ENCODE data around the gene CCDC40.

Gene CCDC40

DNA sequence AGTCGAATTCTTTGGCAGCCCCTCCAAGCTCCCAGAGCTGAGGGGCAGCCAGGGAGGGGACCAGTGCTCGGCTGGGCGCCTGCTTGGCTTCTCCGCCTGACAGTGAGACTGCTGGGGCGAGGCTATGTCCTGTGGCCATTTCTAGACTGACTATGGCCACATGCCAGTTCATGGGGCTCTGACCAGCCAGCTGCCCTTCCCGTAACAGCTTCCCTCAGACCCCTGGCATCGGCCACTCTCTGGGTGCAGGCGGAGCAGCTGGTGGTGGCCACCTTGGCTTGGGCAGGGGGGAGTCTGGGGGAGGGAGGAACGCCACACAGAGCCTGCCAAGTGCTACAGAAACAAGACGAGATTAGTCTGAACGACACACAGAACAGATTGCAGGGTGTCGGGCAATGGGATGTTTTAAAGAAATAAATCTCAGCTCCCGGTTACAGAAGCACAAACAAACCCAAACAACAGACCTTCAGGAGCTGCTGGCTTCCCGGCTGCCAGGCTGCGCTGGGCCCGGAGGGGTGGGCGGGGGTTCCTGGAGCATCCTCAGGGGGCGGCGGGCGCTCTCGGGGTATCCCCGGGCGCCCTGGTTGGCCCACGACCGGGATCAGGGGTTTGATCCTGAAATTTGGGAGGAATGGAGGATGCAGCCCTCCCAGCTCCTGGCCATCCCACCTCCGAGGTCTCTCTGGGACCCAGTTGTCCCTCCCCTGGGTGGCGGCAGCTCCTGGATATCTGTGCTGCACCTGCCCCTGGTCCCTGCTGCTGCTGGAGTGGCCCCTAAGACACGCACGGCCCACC is 35.3 kb upstream of the CCDC40 start:
- DNase-seq (ENCODE audit: low spot score): no peak

DNA sequence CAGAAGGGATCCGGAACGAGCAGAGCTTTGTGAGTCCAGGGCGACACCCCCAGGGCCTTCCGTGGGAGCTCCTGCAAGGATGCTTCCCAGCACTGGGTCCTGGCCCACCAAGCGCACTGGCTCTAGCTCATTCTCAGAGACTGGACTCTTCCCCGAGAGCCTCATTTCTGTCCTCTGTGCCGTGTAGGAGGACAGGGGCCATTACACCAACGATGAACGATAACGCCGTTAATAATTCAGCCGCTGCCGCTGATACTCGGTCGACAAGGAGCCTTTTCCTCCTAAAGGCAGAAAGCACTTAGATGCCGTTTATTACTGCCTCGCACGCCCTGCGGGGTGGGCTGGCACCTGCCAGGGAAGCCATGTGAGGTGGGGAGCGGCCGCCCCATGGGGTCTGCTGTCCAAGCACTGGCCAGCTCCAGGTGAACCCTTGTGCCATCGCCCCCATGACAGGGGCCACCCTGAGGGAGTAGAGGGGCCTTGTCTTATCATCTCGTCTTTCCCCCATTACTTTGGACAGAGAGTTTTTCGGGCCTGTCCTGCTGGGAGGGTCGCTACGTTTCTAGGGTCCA is 34.3 kb upstream of the CCDC40 start:
- DNase-seq (ENCODE audit: low spot score): no peak

DNA sequence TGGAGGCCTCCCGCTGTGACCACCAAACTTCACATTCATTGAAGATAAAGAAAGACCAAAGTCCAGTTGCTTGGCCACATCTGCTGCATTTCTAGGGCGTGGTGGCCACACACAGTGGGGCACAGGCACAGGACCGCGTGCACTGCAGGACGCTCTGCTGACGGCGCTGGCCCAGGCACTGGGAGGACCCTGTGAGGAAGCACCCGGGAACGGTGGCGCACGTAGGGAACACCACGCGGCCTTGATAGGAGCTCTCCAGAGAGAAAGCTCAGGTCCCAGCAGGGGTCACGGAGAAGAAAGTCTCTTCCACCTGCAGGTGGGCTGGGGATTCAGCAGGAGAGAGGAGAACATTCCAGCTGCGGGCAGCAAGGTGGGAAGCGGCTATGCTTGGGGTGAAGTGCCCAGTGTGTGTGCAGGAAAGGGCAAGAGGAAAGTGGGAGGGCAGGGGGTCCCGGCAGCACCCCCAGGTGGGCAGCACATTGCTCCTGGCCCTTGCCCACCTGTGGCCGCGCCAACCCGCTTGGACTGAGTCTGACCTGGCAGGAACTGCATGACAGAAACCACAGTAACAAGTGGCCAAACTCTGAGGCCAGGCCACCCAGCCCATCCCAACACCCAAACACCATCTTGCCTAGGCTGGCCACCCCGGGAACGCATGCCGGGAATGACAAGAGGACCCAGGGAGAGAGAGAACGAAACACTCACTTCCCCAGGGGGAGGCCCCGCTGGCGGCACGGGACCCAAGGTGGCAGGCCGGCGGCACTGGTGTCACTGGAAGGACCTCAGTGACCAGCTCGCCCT is 33.6 kb upstream of the CCDC40 start:
- no peak for DNase-seq (ENCODE audit: low spot score)

DNA sequence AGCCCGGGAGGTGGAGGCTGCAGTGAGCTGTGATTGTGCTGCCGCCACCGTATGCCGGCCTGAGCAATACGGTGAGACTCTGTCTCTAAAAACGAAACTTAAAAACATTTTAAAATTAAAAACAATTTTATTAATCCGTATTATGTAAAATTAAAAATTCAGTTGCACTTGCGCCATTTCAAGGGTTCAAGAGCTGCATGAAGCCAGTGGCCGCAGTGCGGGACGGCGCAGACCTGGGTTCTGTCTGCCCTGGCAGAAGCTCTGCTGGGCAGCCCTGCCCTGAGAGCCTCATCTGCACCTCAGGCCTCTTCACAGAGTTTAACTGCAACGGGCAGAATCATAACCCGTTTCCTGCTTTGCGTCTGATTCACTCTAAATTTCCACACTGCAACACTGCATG is 32.5 kb upstream of the CCDC40 start:
- no peak for DNase-seq (ENCODE audit: low spot score)

DNA sequence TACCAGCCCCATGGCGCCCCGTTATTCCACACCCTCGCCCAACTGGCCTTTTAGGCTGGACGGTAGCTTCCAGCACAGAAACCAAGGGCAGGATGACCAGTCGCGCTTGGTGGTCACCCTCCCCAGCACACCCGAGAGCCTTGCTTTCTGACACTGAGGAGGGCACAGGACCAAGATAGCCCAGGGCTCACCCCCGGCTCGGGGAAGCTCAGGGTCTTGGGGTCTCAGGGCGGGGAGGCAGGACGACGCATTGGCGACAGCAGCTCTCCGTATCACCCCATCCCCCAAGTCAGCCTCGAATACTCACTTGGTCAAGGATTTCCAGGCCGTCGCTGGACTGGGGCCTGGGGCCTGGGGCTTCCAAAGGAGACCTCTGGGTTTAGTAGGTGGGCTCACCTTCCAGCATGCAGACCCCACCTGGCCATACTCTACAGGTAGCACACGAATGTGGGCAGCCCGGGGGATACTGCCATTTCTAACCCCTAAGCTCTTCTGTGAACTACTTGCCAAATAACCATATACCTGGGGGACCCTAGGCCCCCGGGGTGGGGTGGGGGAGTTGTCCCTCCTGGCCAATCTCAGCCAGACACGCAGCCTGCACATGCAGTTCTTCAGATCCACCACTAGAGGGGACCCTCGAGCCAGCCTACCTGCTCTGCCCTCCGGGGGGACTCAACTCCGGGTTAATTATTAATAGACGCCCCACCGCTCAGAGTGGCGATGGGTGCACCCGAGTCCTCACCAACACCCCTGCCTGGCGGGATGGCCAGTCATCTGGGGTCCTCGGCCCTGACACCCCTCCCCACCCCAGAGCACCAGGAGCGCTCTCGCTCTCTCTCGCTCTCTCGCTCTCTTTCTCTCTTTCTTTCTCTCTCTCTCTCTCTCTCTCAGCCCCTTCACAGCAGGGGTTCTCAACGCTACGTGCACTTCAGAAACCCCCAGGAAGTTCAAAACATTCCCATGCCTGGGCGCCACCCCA is 30.8 kb upstream of the CCDC40 start:
- peak; percentile 90 for DNase-seq (ENCODE audit: low spot score)

DNA sequence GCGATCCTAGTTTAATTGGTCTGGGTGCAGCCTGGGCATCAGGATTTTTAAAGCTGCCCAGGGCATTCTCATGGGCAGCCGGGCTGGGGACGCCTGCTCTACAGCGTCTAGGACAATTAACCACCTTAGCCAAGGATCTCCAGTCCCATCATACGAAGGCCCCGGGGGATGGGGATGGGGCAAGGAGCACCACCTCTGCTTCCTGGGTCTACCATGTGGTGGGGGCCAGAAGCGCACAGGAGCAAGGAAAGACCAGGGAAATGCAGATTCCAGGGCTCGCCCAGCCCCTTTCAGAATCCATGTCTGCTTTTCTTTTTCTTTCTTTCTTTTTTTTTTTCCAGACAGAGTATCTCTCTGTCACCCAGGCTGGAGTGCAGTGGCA is 30.1 kb upstream of the CCDC40 start:
- no peak for DNase-seq (ENCODE audit: low spot score)

DNA sequence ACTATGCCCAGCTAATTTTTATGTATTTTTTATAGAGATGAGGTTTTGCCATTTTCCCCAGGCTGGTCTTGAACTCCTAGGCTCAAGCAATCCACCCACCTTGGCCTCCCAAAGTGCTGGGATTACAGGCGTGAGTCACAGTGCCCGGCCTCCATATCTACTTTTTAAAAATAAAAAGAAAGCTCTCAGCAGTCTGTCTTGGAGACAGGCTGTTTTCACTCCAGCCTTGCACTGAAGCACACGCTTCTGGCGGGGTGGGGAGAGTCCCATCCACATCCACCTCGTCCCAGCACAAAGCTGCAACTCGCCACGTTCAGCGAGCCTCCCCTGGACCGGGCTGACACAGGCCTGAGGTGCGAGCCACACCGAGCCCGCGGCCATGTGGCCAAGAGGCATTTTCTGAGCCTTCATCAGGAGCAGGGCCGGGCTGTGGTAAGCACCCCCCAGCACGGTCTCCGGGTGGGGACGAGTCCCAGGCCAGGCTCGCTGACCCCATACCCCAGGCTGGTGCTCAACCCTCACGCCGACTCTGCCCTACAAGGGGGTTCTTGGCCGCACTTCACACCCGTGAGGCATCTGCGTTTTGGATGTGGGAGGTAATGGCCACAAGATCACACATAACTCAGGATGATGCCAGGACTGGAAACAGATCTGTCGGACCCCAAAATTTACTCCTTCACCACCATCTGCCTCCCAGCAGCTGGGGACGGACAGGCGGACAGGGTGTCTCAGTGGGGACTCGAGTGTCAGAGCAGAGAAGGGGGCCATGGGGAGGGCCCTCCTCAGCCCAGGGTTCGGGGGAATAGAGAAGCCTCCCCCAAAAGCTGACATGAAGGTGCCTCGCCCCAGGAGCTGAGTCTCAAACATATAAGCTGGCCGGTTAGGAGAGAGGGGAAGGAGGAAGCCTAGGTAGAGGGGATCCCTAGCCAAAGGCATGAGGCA is 29.4 kb upstream of the CCDC40 start:
- no peak for DNase-seq (ENCODE audit: low spot score)

DNA sequence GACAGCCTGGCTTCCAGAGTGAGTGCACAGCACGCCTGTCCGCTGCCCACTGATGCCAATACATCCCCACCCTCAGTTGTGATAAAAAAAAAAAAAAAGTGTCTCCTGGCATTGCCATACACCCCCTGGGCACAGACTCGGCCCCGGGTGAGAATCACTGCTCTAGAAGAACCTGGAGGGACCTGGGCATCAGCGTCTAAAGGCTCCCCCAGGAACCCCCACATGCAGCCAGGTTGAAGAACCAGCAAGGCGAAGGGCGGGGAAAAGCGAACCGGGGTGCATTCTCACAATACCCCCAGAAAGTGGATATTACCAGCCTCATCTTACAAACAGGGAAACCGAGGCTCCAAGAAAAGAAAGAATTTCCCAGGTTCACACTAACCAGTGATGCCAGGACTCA is 28.5 kb upstream of the CCDC40 start:
- DNase-seq (ENCODE audit: low spot score): no peak

DNA sequence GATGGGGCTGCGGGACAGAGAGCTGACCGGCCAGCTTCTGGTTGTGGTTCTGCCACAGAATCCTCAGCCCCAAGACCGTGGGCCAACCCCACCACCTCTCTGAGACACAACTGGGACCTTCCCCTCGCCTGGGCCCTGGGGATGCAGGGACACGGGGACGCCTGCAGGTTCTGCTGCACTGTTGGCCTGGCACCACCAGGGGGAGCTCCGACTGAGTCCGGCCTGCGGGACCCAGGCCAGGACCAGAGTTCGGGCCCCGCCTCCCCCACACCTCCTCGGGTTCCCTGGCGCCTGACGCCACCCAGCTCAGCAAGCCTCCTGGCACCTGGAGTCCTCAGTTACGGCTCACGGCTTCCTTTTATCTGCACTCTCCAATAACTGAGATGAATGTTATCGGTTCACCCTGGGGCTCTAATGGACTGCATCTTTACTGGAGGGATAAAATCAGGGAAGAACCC is 28.0 kb upstream of the CCDC40 start:
- DNase-seq (ENCODE audit: low spot score): peak; percentile 95

DNA sequence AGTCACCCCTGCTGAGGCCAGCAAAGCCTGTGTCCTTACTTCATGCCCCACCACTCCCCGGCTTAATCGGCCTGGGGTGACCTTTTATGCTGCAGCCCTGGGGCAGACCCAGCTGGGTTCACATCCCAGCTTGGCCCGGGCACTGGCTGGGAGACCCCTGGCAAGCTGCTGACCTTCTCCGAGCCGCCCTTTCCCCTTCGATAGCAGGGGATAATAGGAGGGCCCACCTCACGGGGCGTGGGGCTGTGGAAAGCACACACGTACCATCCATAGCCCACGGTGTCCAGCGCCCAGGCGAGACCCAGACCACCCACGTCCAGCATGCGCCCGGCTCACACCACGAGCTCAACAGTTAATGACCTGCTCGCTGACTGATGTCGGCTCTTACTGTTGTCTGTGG is 27.6 kb upstream of the CCDC40 start:
- no peak for DNase-seq (ENCODE audit: low spot score)

DNA sequence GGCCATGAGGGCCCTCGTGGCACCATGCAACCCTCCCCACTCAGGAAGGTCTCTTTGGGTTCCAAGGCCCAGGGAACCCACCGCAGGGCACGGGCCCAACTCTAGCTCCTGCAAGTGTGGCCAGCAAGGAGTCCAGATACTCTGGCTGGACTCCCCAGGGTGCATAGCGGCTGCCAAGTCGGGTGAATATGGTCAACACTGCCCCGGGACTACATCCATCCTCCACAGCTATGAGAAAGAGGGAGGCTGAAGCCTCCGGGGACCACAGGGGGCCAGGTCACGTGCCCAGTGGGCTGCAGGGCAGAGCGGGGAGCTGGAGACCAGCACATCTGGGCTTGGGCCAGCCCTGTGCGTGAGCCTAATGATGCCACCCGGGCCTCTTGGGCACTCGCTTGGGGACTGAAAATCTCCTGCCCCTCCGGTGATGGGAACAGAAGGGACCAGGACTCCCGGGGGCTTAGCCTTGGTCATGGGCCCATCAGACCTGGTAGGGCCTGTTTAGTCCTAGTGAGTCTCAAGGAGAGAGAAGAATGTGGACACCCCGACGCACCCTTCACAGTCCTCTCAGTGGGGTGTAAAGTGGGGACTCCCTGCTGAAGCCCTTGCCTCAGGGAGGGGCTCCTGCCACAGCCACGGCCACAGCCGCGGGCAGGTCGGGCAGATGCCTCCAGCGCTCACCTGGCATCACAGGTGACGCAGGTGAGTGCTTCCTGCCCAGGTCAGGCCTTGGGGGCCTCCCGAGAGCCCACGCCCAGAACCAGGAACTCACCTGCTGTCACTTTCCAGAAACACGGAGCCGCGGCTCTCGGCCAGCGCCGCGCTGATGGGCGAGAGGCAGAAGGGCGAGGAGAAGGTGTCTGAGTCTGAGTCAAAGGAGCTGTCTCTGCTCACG is 26.8 kb upstream of the CCDC40 start:
- no peak for DNase-seq (ENCODE audit: low spot score)

DNA sequence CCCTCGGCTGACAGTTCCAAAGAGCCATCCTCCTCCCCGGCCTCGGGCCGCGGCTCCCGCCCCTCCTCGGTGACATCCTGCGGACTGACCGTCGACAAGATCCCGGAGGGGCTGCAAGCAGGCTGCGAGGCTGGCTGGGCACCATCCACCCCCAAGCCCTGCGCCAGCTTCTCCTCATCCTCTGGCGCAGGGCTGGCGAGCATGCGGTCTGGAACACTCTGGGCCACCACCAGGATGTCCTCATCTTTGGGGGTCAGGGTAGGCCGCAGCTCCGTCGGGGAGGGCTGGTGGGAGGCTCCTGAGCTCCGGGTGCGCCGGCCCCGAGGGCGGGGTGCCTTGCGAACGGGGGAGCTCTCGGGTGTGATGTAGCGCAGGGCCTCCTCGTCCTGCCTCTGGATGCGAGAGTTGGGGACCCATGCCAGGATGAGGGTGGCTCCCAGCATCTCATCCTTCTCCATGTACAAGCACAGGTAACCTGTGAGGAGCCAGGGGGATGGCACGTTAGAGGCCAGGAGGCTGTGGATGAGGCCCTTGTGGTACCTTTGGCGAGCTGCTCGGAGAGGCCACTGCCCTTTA is 26.1 kb upstream of the CCDC40 start:
- no peak for DNase-seq (ENCODE audit: low spot score)

DNA sequence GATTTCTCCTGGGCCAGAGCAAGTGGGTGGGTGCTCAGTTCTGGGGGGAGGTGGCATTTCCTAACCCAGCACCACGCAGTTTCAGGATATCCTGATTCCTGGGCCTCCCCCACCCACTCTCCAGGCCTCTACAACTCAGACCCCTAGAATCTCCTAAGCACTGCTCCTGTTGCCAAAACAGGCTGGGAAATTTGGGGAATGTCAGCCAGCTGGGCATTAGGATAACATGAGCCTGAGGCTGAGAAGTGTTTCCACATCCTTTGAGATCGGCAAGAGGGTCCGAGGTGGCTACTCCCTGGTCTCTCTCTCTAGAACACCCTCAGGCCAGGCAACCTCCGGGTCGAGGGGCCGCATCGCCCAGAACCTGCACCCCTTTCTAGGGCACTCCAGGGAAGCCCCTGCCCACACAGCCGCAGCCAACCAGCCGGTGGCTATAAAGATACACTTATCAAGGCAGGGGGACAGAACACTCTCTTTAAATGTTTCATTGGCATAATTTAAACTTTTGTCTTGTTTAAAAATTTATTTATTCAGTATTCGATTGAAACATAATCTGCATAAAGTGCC is 24.4 kb upstream of the CCDC40 start:
- no peak for DNase-seq (ENCODE audit: low spot score)

DNA sequence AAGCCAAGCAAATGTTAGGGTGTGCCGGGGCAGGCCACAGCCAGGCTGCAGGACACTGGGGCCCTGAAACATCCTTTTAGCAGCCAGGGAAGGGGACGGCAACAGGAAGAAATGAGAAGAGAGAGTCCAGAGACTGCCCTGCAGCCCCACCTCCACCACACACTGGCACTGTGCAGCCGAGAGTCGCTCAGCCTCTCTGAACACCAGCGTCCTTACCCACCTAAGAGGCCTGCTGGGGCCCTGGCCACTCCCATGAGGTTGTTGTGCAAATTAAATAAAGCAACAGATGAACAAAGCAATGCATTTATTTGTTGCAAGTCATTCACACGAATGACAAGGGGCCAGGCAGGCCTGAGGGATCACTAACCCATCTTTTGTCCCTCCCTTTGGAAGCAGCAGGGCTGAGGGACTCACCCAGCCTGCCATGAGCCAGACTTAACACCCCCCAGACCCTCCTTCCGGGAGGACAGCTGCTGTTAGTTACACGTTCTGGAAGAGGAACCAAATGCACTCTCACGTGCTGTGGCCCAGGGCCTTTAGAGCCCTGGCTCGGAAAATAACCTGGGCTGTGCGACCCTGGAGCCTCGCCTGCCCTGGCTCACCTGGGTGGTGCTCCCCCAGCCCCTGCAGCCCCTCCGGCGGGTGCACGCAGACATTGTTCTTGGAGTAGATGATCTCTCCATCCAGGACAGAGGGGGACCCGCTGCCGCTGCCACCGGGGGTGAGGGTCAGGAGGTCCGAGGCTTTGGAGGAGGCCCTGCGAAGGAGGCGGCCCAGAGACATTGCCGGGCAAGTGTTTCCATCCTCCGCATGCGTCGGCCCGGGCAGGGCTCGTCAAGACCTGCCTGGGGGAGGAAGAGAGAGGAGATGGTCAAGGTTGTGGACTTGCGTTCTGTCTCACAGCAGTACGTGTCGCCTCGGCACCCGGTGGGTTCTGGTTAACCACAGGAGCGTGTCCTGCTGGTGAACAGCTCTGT is 23.4 kb upstream of the CCDC40 start:
- DNase-seq (ENCODE audit: low spot score): no peak

DNA sequence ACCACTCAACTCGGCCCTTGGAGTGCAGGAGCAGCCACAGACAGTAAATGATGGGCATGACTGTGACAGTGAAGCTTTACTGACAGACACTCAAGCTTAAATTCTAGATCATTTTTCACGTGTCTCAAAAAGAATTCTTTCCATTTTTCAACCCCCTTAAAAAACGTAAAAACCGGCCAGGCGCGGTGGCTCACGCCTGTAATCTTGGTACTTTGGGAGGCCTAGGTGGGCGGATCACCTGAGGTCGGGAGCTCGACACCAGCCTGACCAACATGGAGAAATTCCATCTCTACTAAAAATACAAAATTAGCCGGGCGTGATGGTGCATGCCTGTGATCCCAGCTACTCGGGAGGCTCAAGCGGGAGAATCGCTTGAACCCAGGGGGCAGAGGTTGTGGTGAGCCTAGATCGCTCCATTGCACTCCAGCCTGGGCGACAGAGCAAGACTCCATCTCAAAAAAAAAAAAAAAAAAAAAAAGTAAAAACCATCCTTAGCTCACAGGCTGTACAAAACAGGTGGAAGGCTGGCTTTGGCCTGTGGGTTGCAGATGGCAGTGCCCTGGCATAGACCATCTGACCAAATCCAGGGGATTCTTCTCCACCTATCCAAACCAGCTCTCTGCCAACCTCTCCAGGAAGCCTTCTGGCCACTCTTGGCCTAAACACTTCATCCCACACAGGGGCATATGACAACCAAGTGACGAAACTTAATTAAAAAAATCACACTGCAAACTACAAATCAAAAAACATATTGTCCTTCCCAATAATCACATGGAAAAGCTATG is 19.0 kb upstream of the CCDC40 start:
- DNase-seq (ENCODE audit: low spot score): no peak

DNA sequence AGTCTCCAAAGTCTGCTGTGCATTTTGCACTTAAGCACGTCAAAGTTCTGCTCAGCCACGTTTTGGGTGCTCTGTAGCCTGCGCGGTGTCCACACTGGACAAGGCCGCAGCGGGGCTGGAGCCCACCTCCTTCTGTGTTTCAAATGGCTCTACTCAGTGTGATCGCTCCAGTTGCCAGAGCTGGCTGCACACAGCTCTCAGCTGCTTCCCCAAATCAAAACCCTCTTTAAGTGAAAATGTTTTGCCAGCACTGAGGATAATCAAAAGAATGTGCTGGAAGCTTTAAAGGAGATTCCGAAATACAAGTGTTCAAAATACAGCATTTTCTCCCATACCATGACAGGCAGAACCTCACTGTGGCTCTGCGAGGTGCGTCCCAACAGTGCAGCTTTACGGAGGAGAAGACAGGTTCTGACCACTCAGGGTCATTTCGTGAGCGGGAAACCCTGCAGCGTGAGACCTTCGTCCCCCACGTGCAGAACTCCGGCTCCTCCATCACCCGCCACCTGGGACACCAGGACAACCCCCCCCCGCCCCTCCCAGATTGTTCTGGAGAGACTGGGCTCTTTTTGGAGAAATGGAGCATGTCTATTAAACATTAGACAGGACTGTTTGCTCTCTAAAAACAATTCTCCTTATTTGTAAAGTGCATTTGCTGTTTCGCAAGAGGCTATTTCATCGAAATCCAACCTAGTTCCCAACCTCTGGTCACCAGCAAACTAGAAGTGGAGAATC is 17.4 kb upstream of the CCDC40 start:
- no peak for DNase-seq (ENCODE audit: low spot score)

Measured in AG20443 (cell line).